Right lobe of liver (tissue), 4 donors: ENCODE results near the gene BCL6B.

Experiments
- CTCF ChIP-seq, 4 donors: fragments of 200-600 bp in 3 of 4; fragments of 450-650 bp in 1 of 4; IDR thresholded peaks; one replicate each; pipeline versions ENCODE4 v1.5.1 to v1.8.0; 2016 to 2022; ENCODE audit warnings: antibody characterized with exemption in 4 of 4, mild to moderate bottlenecking in 2 of 4
- POLR2A ChIP-seq: fragments of 450-650 bp; IDR thresholded peaks from one replicate; pipeline ENCODE4 v1.6.1; 2017; ENCODE audit warnings: antibody characterized with exemption, mild to moderate bottlenecking
- donor health status: DM: no; HTN: no; CAD: no.
- donor health status: DM: no; HTN: no; CAD: no.
- donor health status: DM: no; HTN: yes; CAD: no.

- no peak for TF ChIP-seq CTCF (IDR thresholded peaks at IDR 0.05)
- no peak for TF ChIP-seq POLR2A
Observed at GRCh38 chr17:7074931-7075330, 52.1 kb downstream of the BCL6B start.
